ENCODE results near the gene ASPG. TPM values are rescaled to one million over a fixed set of nuclear protein-coding genes. Genes with fewer than 3 reads are reported as not detected.

Gene ASPG
- total RNA-seq, 1 experiment from 2014 or later = 3.4 TPM

DNA sequence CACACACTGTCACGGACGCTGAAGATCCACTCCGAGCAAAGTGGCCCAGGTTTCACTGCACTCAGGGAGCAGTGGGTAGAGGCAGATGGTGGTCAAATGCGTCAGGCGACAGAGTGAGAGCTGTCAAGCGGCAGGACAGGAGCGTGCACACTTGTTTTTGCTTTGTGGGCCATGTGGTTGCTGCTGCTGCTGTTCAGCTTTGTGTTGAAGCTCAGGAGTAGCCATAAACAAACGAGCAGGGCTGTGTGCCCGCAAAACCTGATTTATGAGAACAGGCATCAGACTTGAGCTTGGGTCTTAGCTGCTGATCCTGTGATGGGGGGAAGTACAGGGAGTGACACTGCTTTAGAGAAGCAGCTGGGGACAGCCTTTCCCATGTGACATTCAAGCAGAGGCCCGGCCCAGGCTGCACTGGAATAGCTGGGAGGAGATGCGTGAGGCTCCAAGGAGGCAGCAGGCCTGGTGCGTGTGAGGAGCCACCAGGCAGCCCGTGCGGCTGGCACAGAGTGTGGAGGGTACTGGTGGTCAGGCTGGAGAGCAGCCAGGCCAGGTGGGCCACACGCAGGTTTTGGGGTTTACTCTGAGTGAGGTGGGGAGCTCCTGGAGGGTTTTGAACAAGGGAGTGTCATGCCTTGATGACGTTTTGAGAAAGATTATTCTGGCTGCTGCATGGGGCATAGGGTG lies 31.1 kb upstream of the ASPG start:
- Mint-ChIP-seq H3K36me3 (no peaks in the 10 kb centered on the region), H3K27me3 (ENCODE audit: low read depth) (peaks cover 2% of the 10 kb centered on the region), H3K4me3 (no peak overlapping the region), H3K27ac (no peak overlapping the region), H3K9me3 (peaks cover 8% of the 10 kb centered on the region), H3K4me1 (no peaks in the 10 kb centered on the region)
- ChIA-PET CTCF (no interaction called here), POLR2A (no interaction called here)
- no peak for TF ChIP-seq GTF2I (CRISPR knock-in tag; conservative IDR thresholded peaks at IDR 0.05)
- no peak for TF ChIP-seq STAT6 (CRISPR knock-in tag; conservative IDR thresholded peaks at IDR 0.05; ENCODE audit: low read depth)
- TF ChIP-seq JAZF1 (CRISPR knock-in tag; IDR thresholded peaks at IDR 0.05) = no peak
- TF ChIP-seq ATF1 (CRISPR knock-in tag; IDR thresholded peaks at IDR 0.05) = no peak
- TF ChIP-seq ZNF219 (CRISPR knock-in tag; IDR thresholded peaks at IDR 0.05; ENCODE audit: borderline replicate concordance) = no peak
- no peak for TF ChIP-seq NFATC4 (CRISPR knock-in tag; IDR thresholded peaks at IDR 0.05)
- TF ChIP-seq TP53 (CRISPR knock-in tag; IDR thresholded peaks at IDR 0.05) = no peak
- no peak for TF ChIP-seq ZNF138 (CRISPR knock-in tag; conservative IDR thresholded peaks at IDR 0.05)
- TF ChIP-seq, protein P1, sequence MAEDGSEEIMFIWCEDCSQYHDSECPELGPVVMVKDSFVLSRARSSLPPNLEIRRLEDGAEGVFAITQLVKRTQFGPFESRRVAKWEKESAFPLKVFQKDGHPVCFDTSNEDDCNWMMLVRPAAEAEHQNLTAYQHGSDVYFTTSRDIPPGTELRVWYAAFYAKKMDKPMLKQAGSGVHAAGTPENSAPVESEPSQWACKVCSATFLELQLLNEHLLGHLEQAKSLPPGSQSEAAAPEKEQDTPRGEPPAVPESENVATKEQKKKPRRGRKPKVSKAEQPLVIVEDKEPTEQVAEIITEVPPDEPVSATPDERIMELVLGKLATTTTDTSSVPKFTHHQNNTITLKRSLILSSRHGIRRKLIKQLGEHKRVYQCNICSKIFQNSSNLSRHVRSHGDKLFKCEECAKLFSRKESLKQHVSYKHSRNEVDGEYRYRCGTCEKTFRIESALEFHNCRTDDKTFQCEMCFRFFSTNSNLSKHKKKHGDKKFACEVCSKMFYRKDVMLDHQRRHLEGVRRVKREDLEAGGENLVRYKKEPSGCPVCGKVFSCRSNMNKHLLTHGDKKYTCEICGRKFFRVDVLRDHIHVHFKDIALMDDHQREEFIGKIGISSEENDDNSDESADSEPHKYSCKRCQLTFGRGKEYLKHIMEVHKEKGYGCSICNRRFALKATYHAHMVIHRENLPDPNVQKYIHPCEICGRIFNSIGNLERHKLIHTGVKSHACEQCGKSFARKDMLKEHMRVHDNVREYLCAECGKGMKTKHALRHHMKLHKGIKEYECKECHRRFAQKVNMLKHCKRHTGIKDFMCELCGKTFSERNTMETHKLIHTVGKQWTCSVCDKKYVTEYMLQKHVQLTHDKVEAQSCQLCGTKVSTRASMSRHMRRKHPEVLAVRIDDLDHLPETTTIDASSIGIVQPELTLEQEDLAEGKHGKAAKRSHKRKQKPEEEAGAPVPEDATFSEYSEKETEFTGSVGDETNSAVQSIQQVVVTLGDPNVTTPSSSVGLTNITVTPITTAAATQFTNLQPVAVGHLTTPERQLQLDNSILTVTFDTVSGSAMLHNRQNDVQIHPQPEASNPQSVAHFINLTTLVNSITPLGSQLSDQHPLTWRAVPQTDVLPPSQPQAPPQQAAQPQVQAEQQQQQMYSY (CRISPR knock-in tag; IDR thresholded peaks at IDR 0.05) = no peak
- TF ChIP-seq ELF4 (CRISPR knock-in tag; IDR thresholded peaks at IDR 0.05; ENCODE audit: low read depth) = no peak
- TF ChIP-seq GABPB1 (CRISPR knock-in tag; IDR thresholded peaks at IDR 0.05) = no peak
- no peak for TF ChIP-seq ZNF121 (CRISPR knock-in tag; IDR thresholded peaks at IDR 0.05)
- no peak for TF ChIP-seq MYBL2 (CRISPR knock-in tag; IDR thresholded peaks at IDR 0.05)
- no peak for TF ChIP-seq ESRRA (CRISPR knock-in tag; IDR thresholded peaks at IDR 0.05; ENCODE audit: borderline replicate concordance)
- ATAC-seq = no peak
- no peak for DNase-seq (ENCODE audit: low spot score)

- no peak for ATAC-seq
- H3K4me3 Mint-ChIP-seq = no peak overlapping the region
- no peak overlapping the region for H3K27ac Mint-ChIP-seq
- no peak for DNase-seq (ENCODE audit: low spot score)
- CTCF ChIA-PET = interaction anchor here (1.3 kb wide), 1 partner anchor 16 kb away, joined by 3 read pairs; no protein-coding TSS in a partner anchor
- peaks cover 46% of the 10 kb centered on the region for H3K9me3 Mint-ChIP-seq
- no peaks in the 10 kb centered on the region for H3K4me1 Mint-ChIP-seq
- peaks cover 19% of the 10 kb centered on the region for H3K36me3 Mint-ChIP-seq
- POLR2A ChIA-PET = no interaction called here
- H3K27me3 Mint-ChIP-seq (ENCODE audit: low read depth) = peaks cover 22% of the 10 kb centered on the region
- TF ChIP-seq ZNF317 (CRISPR knock-in tag; IDR thresholded peaks at IDR 0.05; ENCODE audit: borderline replicate concordance, low read depth) (no peak), JUN (CRISPR knock-in tag; IDR thresholded peaks at IDR 0.05) (no peak), CBFB (CRISPR knock-in tag; IDR thresholded peaks at IDR 0.05; ENCODE audit: low read depth) (no peak), FOXJ3 (CRISPR knock-in tag; IDR thresholded peaks at IDR 0.05; ENCODE audit: borderline replicate concordance) (no peak), EMX1 (CRISPR knock-in tag; IDR thresholded peaks at IDR 0.05) (no peak), ZNF396 (CRISPR knock-in tag; IDR thresholded peaks at IDR 0.05; ENCODE audit: borderline replicate concordance) (no peak), ETV6 (CRISPR knock-in tag; IDR thresholded peaks at IDR 0.05) (no peak), FOXK1 (CRISPR knock-in tag; IDR thresholded peaks at IDR 0.05) (no peak), IRF1 (CRISPR knock-in tag; IDR thresholded peaks at IDR 0.05) (no peak), RELA (CRISPR knock-in tag; IDR thresholded peaks at IDR 0.05; ENCODE audit: borderline replicate concordance) (no peak), ATF1 (CRISPR knock-in tag; IDR thresholded peaks at IDR 0.05) (no peak)
- TF ChIP-seq, protein P2, sequence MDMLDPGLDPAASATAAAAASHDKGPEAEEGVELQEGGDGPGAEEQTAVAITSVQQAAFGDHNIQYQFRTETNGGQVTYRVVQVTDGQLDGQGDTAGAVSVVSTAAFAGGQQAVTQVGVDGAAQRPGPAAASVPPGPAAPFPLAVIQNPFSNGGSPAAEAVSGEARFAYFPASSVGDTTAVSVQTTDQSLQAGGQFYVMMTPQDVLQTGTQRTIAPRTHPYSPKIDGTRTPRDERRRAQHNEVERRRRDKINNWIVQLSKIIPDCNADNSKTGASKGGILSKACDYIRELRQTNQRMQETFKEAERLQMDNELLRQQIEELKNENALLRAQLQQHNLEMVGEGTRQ (CRISPR knock-in tag; IDR thresholded peaks at IDR 0.05) = no peak
- TF ChIP-seq, protein P3, sequence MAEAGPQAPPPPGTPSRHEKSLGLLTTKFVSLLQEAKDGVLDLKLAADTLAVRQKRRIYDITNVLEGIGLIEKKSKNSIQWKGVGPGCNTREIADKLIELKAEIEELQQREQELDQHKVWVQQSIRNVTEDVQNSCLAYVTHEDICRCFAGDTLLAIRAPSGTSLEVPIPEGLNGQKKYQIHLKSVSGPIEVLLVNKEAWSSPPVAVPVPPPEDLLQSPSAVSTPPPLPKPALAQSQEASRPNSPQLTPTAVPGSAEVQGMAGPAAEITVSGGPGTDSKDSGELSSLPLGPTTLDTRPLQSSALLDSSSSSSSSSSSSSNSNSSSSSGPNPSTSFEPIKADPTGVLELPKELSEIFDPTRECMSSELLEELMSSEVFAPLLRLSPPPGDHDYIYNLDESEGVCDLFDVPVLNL (CRISPR knock-in tag; IDR thresholded peaks at IDR 0.05; ENCODE audit: borderline replicate concordance, low read depth) = no peak
- TF ChIP-seq, protein P4, sequence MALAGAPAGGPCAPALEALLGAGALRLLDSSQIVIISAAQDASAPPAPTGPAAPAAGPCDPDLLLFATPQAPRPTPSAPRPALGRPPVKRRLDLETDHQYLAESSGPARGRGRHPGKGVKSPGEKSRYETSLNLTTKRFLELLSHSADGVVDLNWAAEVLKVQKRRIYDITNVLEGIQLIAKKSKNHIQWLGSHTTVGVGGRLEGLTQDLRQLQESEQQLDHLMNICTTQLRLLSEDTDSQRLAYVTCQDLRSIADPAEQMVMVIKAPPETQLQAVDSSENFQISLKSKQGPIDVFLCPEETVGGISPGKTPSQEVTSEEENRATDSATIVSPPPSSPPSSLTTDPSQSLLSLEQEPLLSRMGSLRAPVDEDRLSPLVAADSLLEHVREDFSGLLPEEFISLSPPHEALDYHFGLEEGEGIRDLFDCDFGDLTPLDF (CRISPR knock-in tag; IDR thresholded peaks at IDR 0.05) = no peak
Observed at GRCh38 chr14:104062281-104062680, 23.2 kb upstream of the ASPG start.
